ENCODE data around the gene PATE1.
"Not testable (repeated sequence)": the region's sequence is repeated elsewhere in the genome, so short reads cannot be mapped to it uniquely, and the experiment has no call there.

The PATE1 gene

GRCh38 chr11:125745979-125746378 lies at the start of gene PATE1:
Gene PATE1, plus strand, starts transcription at chr11:125746279. Its CDS starts 26 bp downstream, at chr11:125746305.
- DNase-seq: no peak

- DNase-seq: no peak
Measured at GRCh38 chr11:125701018-125701610, 45.0 kb upstream of the PATE1 start.

GRCh38 chr11:125701858-125702621 lies 44.0 kb upstream of the PATE1 start:
- DNase-seq: no peak

GRCh38 chr11:125704686-125705085 lies 41.4 kb upstream of the PATE1 start:
- not testable (repeated sequence) for DNase-seq

- DNase-seq: no peak
Measured at GRCh38 chr11:125720781-125721180, 25.3 kb upstream of the PATE1 start.

- no peak for DNase-seq
Measured at GRCh38 chr11:125724125-125724524, 22.0 kb upstream of the PATE1 start.

- DNase-seq: no peak
Measured at GRCh38 chr11:125728969-125729368, 17.1 kb upstream of the PATE1 start.

- DNase-seq: no peak
Measured at GRCh38 chr11:125740617-125741016, 5.5 kb upstream of the PATE1 start.

GRCh38 chr11:125743681-125744080 lies 2.4 kb upstream of the PATE1 start:
- no peak for DNase-seq

GRCh38 chr11:125750629-125751028 lies 4.5 kb downstream of the PATE1 start:
- no peak for DNase-seq

- DNase-seq: no peak
Measured at GRCh38 chr11:125756050-125756449, 10.0 kb downstream of the PATE1 start.

- no peak for DNase-seq
Measured at GRCh38 chr11:125762445-125762844, 16.4 kb downstream of the PATE1 start.

GRCh38 chr11:125763483-125763882 lies 17.4 kb downstream of the PATE1 start:
- no peak for DNase-seq

- no peak for DNase-seq
Measured at GRCh38 chr11:125766251-125766650, 20.2 kb downstream of the PATE1 start.

GRCh38 chr11:125768336-125769046 lies 22.4 kb downstream of the PATE1 start:
- DNase-seq: no peak

- DNase-seq: no peak
Measured at GRCh38 chr11:125770583-125770982, 24.5 kb downstream of the PATE1 start.

- DNase-seq: no peak
Measured at GRCh38 chr11:125772834-125773505, 26.9 kb downstream of the PATE1 start.

- no peak for DNase-seq
Measured at GRCh38 chr11:125773516-125773915, 27.4 kb downstream of the PATE1 start.

GRCh38 chr11:125777309-125777708 lies 31.2 kb downstream of the PATE1 start:
- DNase-seq: no peak

GRCh38 chr11:125778728-125779127 lies 32.6 kb downstream of the PATE1 start, which contains the start of gene PATE2:
Gene PATE2, minus strand, starts transcription at chr11:125778828. Its CDS starts 55 bp downstream, at chr11:125778773.
- no peak for DNase-seq

GRCh38 chr11:125784678-125785077 lies 38.6 kb downstream of the PATE1 start:
- DNase-seq: no peak

GRCh38 chr11:125787827-125788226 lies 41.7 kb downstream of the PATE1 start, which contains the start of gene PATE3:
Gene PATE3, plus strand, starts transcription at chr11:125788127. Its CDS starts 25 bp downstream, at chr11:125788152.
- DNase-seq: no peak

- no peak for DNase-seq
Measured at GRCh38 chr11:125790825-125791224, 44.7 kb downstream of the PATE1 start.

All from NCI-H1048 (cell line).